Spleen (tissue), 11 donors: ENCODE data around the gene TANC1. TPM values are rescaled to one million over a fixed set of nuclear protein-coding genes. Genes with fewer than 3 reads are reported as not detected.

Experiments used
- DNase-seq: peaks from one replicate; pipeline ENCODE4 v3.0.0-alpha.2; 2020
- H3K27ac ChIP-seq, 8 donors: fragments of 200-600 bp; sonication (generic) in 7 of 8; 1 replicate in 4 of 8; 2 replicates in 4 of 8; pipeline versions ENCODE4 v1.5.0 to v1.8.0; 2016 to 2021; ENCODE audit warnings: inconsistent platforms in 4 of 8, mild to moderate bottlenecking in 4 of 8, moderate library complexity in 1 of 8
- H3K27me3 ChIP-seq, 7 donors: fragments of 200-600 bp; sonication (generic) in 6 of 7; replicated peaks in 1 of 7; 1 replicate in 4 of 7; 2 replicates in 3 of 7; pipeline versions ENCODE4 v1.5.0 to v1.8.0; 2016 to 2021; ENCODE audit warnings: inconsistent platforms in 3 of 7, mild to moderate bottlenecking in 1 of 7
- H3K36me3 ChIP-seq, 6 donors: fragments of 200-600 bp; sonication (generic) in 5 of 6; 1 replicate in 4 of 6; 2 replicates in 2 of 6; pipeline versions ENCODE4 v1.5.0 to v1.8.0; 2016 to 2021; ENCODE audit warnings: inconsistent platforms in 2 of 6
- H3K4me1 ChIP-seq, 6 donors: fragments of 200-600 bp; sonication (generic) in 5 of 6; 1 replicate in 3 of 6; 2 replicates in 3 of 6; pipeline versions ENCODE4 v1.5.0 to v1.8.0; 2016 to 2021; ENCODE audit warnings: inconsistent platforms in 3 of 6
- H3K4me3 ChIP-seq, 8 donors: fragments of 200-600 bp; sonication (generic) in 7 of 8; 1 replicate in 4 of 8; 2 replicates in 4 of 8; pipeline versions ENCODE4 v1.5.0 to v1.8.0; 2016 to 2021; ENCODE audit warnings: inconsistent platforms in 4 of 8, mild to moderate bottlenecking in 4 of 8, moderate library complexity in 2 of 8
- H3K9me3 ChIP-seq, 8 donors: fragments of 200-600 bp; sonication (generic) in 7 of 8; 1 replicate in 4 of 8; 2 replicates in 4 of 8; pipeline versions ENCODE4 v1.5.0 to v1.8.0; 2016 to 2021; ENCODE audit warnings: inconsistent platforms in 4 of 8
- CTCF ChIP-seq, 11 experiments: fragments of 200-600 bp in 7 of 11; fragments of 450-650 bp in 4 of 11; sonication (generic) in 4 of 11; IDR thresholded peaks in 8 of 11; conservative IDR thresholded peaks in 3 of 11; 1 replicate in 7 of 11; 2 replicates in 4 of 11; pipeline versions ENCODE4 v1.4.0 to v1.8.0; 2016 to 2021; ENCODE audit warnings: antibody characterized with exemption in 11 of 11, inconsistent platforms in 4 of 11, mild to moderate bottlenecking in 1 of 11
- POLR2A ChIP-seq, 3 donors: fragments of 450-650 bp; IDR thresholded peaks; one replicate each; pipeline ENCODE4 v1.5.1; 2017; ENCODE audit warnings: antibody characterized with exemption in 3 of 3, mild to moderate bottlenecking in 1 of 3
- POLR2AphosphoS5 ChIP-seq, 3 donors: sonication (generic); formaldehyde crosslinking; IDR thresholded peaks; one replicate each; pipeline ENCODE4 v1.5.1; 2017; ENCODE audit warnings: antibody characterized with exemption in 3 of 3
- WGBS, 5 donors: extraction: QIAGEN DNeasy Blood & Tissue Kit in 3 of 5; methylation state at CpG; one replicate each; pipeline versions ENCODE4 v1.1.5 to v1.1.7; 2013 to 2018; 5-methylcytosine and 5-hydroxymethylcytosine counted together
- intact Hi-C: fragments of 100-400 bp; cut with DNase I; formaldehyde crosslinking; loops from one replicate; pipeline ENCODE4 v1.15.0; 2023; ENCODE audit warnings: low total_unique reads
- polyA plus RNA-seq, 3 donors: library from polyadenylated mRNA; stranded (reverse); fragments of 200-250 nt; gene quantifications; one replicate each; pipeline ENCODE4 v1.2.1, GENCODE V29; 2013
- total RNA-seq, 7 donors: library from RNA; depleted of rRNA in 3 of 7; stranded (reverse); fragments of >200 nt in 3 of 7; fragmentation: NEBNext Ultra II Directional in 4 of 7; extraction: Animal tissue kit (Norgen Biotek cat#: 25700) in 4 of 7; gene quantifications; one replicate each; pipeline versions ENCODE4 v1.1.0 to v1.2.1, GENCODE V29; 2016 to 2021
- donor health status: healthy with polysubstance abuse.
- donor health status: DM: no; HTN: no; CAD: no; lungs with moderate emphysema.
- donor health status: DM: no; HTN: no; CAD: no.
- donor health status: Bipolar disorder and iron deficiency.
- donor health status: healthy.
- donor health status: DM: no; HTN: no; CAD: no.
- donor health status: DM: yes; HTN: yes; CAD: no.

TANC1 gene
- total and polyA plus RNA-seq, 10 donors: 3.1 to 28.2 (median 21.7) TPM

GRCh38 chr2:159124931-159125467 lies 156.6 kb downstream of the TANC1 start:
- TF ChIP-seq CTCF (IDR thresholded peaks at IDR 0.05 in 8 of 11, conservative IDR thresholded peaks at IDR 0.05 in 3 of 11) (no peak), POLR2A (IDR thresholded peaks at IDR 0.05) (no peak), POLR2AphosphoS5 (IDR thresholded peaks at IDR 0.05) (no peak)
- no peak overlapping the region for H3K4me3 ChIP-seq
- no peak for DNase-seq
- peaks cover 0 to 40% (median 21%) of the 10 kb centered on the region in 6 donors for H3K4me1 ChIP-seq
- intact Hi-C loops: no loop called here
- H3K36me3 ChIP-seq: no peaks in the 10 kb centered on the region
- H3K27ac ChIP-seq: peak overlapping the region in 3 of 8 donors; percentile 4 to 55 (median 37)
- WGBS, 5 donors: 63 to 83% (median 75%) methylated on average over 3 of the region's 3 CpGs
- H3K27me3 ChIP-seq: no peaks in the 10 kb centered on the region
- H3K9me3 ChIP-seq: no peaks in the 10 kb centered on the region

- intact Hi-C loops: no loop called here
- H3K36me3 ChIP-seq: no peaks in the 10 kb centered on the region
- H3K9me3 ChIP-seq: no peaks in the 10 kb centered on the region
- H3K27ac ChIP-seq: no peak overlapping the region
- H3K4me1 ChIP-seq: peaks cover 0 to 49% (median 22%) of the 10 kb centered on the region in 6 donors
- 79 to 95% (median 87%) methylated on average over 4 of the region's 4 CpGs for WGBS, 5 donors
- no peak overlapping the region for H3K4me3 ChIP-seq
- TF ChIP-seq POLR2A (IDR thresholded peaks at IDR 0.05) (no peak), CTCF (IDR thresholded peaks at IDR 0.05 in 8 of 11, conservative IDR thresholded peaks at IDR 0.05 in 3 of 11) (no peak), POLR2AphosphoS5 (IDR thresholded peaks at IDR 0.05) (no peak)
- no peak for DNase-seq
- H3K27me3 ChIP-seq: no peaks in the 10 kb centered on the region
These were observed 157.4 kb downstream of the TANC1 start for GRCh38 chr2:159125858-159126257.

GRCh38 chr2:159126432-159127022 lies 158.1 kb downstream of the TANC1 start:
- H3K27ac ChIP-seq: no peak overlapping the region
- TF ChIP-seq POLR2A (IDR thresholded peaks at IDR 0.05) (no peak), CTCF (IDR thresholded peaks at IDR 0.05 in 8 of 11, conservative IDR thresholded peaks at IDR 0.05 in 3 of 11) (no peak), POLR2AphosphoS5 (IDR thresholded peaks at IDR 0.05) (no peak)
- peaks cover 0 to 54% (median 23%) of the 10 kb centered on the region in 6 donors for H3K4me1 ChIP-seq
- 66 to 91% (median 83%) methylated on average over 2 of the region's 2 CpGs for WGBS, 5 donors
- intact Hi-C loops: no loop called here
- H3K9me3 ChIP-seq: no peaks in the 10 kb centered on the region
- H3K4me3 ChIP-seq: no peak overlapping the region
- H3K36me3 ChIP-seq: no peaks in the 10 kb centered on the region
- H3K27me3 ChIP-seq: no peaks in the 10 kb centered on the region
- no peak for DNase-seq

- no peak for TF ChIP-seq POLR2A (IDR thresholded peaks at IDR 0.05)
- no peak for TF ChIP-seq POLR2AphosphoS5 (IDR thresholded peaks at IDR 0.05)
- TF ChIP-seq CTCF (IDR thresholded peaks at IDR 0.05 in 8 of 11, conservative IDR thresholded peaks at IDR 0.05 in 3 of 11): no peak
- Histone ChIP-seq H3K4me3 (no peak overlapping the region), H3K27me3 (no peaks in the 10 kb centered on the region), H3K9me3 (no peaks in the 10 kb centered on the region), H3K4me1 (peaks cover 0 to 61% (median 28%) of the 10 kb centered on the region in 6 donors), H3K36me3 (no peaks in the 10 kb centered on the region), H3K27ac (no peak overlapping the region)
- intact Hi-C loops: no loop called here
- DNase-seq: no peak
- 82 to 100% (median 85%) methylated on average over 1 of the region's 1 CpG for WGBS, 5 donors
These were observed 159.8 kb downstream of the TANC1 start for GRCh38 chr2:159128191-159128590.
